Common myeloid progenitor, CD34-positive (primary cell): Measurements from ENCODE around the gene GNA12.

ENCODE experiments used
- CTCF ChIA-PET: fragments of 350-600 bp; sonication (Branson Sonifier 250); formaldehyde crosslinking; loops from one replicate; lab custom pipeline; 2021; ENCODE audit warnings: antibody characterized with exemption; lab: Charles Lee
- POLR2A ChIA-PET: fragments of 350-600 bp; sonication (Branson Sonifier 250); formaldehyde crosslinking; loops from one replicate; lab custom pipeline; 2021; ENCODE audit warnings: antibody characterized with exemption; lab: Charles Lee
- DNase-seq, 3 donors: peaks; one replicate each; pipeline versions ENCODE4 v3.0.0 to v3.0.0-alpha.2; 2013
- H3K27ac ChIP-seq, 2 experiments: 1 replicate in 1 of 2; 2 replicates in 1 of 2; pipeline ENCODE4 v1.7.0; 2013; ENCODE audit warnings: inconsistent platforms in 2 of 2, low read length in 2 of 2, mild to moderate bottlenecking in 2 of 2, low read depth in 1 of 2, moderate library complexity in 1 of 2; ENCODE audit not compliant: severe bottlenecking in 2 of 2, insufficient read depth in 1 of 2, poor library complexity in 1 of 2
- H3K27me3 ChIP-seq, 5 experiments: replicated peaks in 2 of 5; 1 replicate in 3 of 5; 2 replicates in 2 of 5; pipeline versions ENCODE4 v1.6.1 to v1.7.0; 2013; ENCODE audit warnings: low read length in 4 of 5, mild to moderate bottlenecking in 2 of 5, moderate library complexity in 2 of 5, inconsistent platforms in 1 of 5; ENCODE audit not compliant: insufficient read depth in 5 of 5, control insufficient read depth in 4 of 5
- H3K36me3 ChIP-seq, 4 experiments: 1 replicate in 2 of 4; 2 replicates in 2 of 4; pipeline versions ENCODE4 v1.6.1 to v1.7.0; 2013; ENCODE audit warnings: low read length in 3 of 4, control low read depth in 1 of 4, mild to moderate bottlenecking in 1 of 4; ENCODE audit not compliant: control insufficient read depth in 4 of 4, insufficient read depth in 4 of 4
- H3K4me1 ChIP-seq, 4 experiments: 1 replicate in 3 of 4; 2 replicates in 1 of 4; pipeline versions ENCODE4 v1.6.1 to v1.7.1; 2013; ENCODE audit warnings: low read length in 3 of 4, mild to moderate bottlenecking in 3 of 4, control low read depth in 1 of 4, inconsistent platforms in 1 of 4, moderate library complexity in 1 of 4; ENCODE audit not compliant: control insufficient read depth in 4 of 4, insufficient read depth in 4 of 4; ENCODE audit errors: control extremely low read depth in 1 of 4
- H3K4me3 ChIP-seq, 7 experiments: 1 replicate in 4 of 7; 2 replicates in 3 of 7; pipeline versions ENCODE4 v1.5.1 to v1.7.0; 2013; ENCODE audit warnings: mild to moderate bottlenecking in 7 of 7, low read length in 6 of 7, moderate library complexity in 6 of 7, inconsistent platforms in 2 of 7, low read depth in 2 of 7, control low read depth in 1 of 7; ENCODE audit not compliant: insufficient read depth in 4 of 7, control insufficient read depth in 1 of 7; ENCODE audit errors: extremely low read depth in 1 of 7
- H3K9me3 ChIP-seq, 5 experiments: 1 replicate in 4 of 5; 2 replicates in 1 of 5; pipeline versions ENCODE4 v1.6.1 to v1.7.1; 2013; ENCODE audit warnings: low read length in 4 of 5, mild to moderate bottlenecking in 2 of 5, inconsistent platforms in 1 of 5, low read depth in 1 of 5, moderate library complexity in 1 of 5; ENCODE audit not compliant: control insufficient read depth in 4 of 5, insufficient read depth in 2 of 5; ENCODE audit errors: control extremely low read depth in 1 of 5
- WGBS: methylation state at CpG from one replicate; pipeline ENCODE4 v1.1.5; 2013; ENCODE audit not compliant: insufficient coverage; 5-methylcytosine and 5-hydroxymethylcytosine counted together

The GNA12 gene

GRCh38 chr7:2876031-2876731 is 32.1 kb upstream of the GNA12 start:
- Histone ChIP-seq H3K36me3 (no peaks in the 10 kb centered on the region), H3K27ac (no peak overlapping the region), H3K27me3 (no peaks in the 10 kb centered on the region), H3K4me3 (no peak overlapping the region), H3K9me3 (no peaks in the 10 kb centered on the region), H3K4me1 (peaks cover 0 to 61% (median 41%) of the 10 kb centered on the region in 4 experiments)
- CTCF ChIA-PET = interaction anchor here (1.2 to 3.2 kb wide), 5 partner anchors 8 to 523 kb away, joined by 3 to 9 read pairs (median 3); no protein-coding TSS in a partner anchor
- DNase-seq = no peak
- WGBS = 96% methylated on average over 24 of the region's 24 CpGs
- POLR2A ChIA-PET = no interaction called here

GRCh38 chr7:2873686-2874551 is 29.8 kb upstream of the GNA12 start:
- peak; percentile 62 to 79 (median 79) for DNase-seq
- Histone ChIP-seq H3K4me1 (peaks cover 0 to 54% (median 49%) of the 10 kb centered on the region in 4 experiments), H3K27me3 (no peaks in the 10 kb centered on the region), H3K4me3 (no peak overlapping the region), H3K27ac (peak overlapping the region; percentile 88 to 89), H3K36me3 (no peaks in the 10 kb centered on the region), H3K9me3 (no peaks in the 10 kb centered on the region)
- ChIA-PET CTCF (interaction anchor here (3.2 kb wide), 1 partner anchor 8 kb away, joined by 9 read pairs; no protein-coding TSS in a partner anchor), POLR2A (no interaction called here)
- WGBS = 14% methylated on average over 2 of the region's 7 CpGs

GRCh38 chr7:2873146-2873545 is 29.0 kb upstream of the GNA12 start:
- H3K4me1 ChIP-seq = peaks cover 0 to 47% (median 42%) of the 10 kb centered on the region in 4 experiments
- POLR2A ChIA-PET = no interaction called here
- peak in 1 of 3 donors; percentile 26 for DNase-seq
- 92% methylated on average over 9 of the region's 10 CpGs for WGBS
- H3K27me3 ChIP-seq = no peaks in the 10 kb centered on the region
- H3K27ac ChIP-seq = no peak overlapping the region
- no peaks in the 10 kb centered on the region for H3K9me3 ChIP-seq
- CTCF ChIA-PET = no interaction called here
- H3K36me3 ChIP-seq = no peaks in the 10 kb centered on the region
- no peak overlapping the region for H3K4me3 ChIP-seq

- Histone ChIP-seq H3K27ac (no peak overlapping the region), H3K9me3 (no peaks in the 10 kb centered on the region), H3K4me3 (no peak overlapping the region), H3K36me3 (no peaks in the 10 kb centered on the region), H3K4me1 (peaks cover 0 to 47% (median 41%) of the 10 kb centered on the region in 4 experiments), H3K27me3 (no peaks in the 10 kb centered on the region)
- WGBS = 92% methylated on average over 9 of the region's 10 CpGs
- DNase-seq = no peak
- CTCF ChIA-PET = no interaction called here
- POLR2A ChIA-PET = no interaction called here
Measured at GRCh38 chr7:2872296-2872874, 28.3 kb upstream of the GNA12 start.

GRCh38 chr7:2870471-2870931 is 26.4 kb upstream of the GNA12 start:
- Histone ChIP-seq H3K4me1 (peaks cover 0 to 47% (median 41%) of the 10 kb centered on the region in 4 experiments), H3K9me3 (no peaks in the 10 kb centered on the region), H3K27me3 (no peaks in the 10 kb centered on the region), H3K4me3 (peak overlapping the region in 6 of 7 experiments; percentile 9 to 70 (median 50)), H3K36me3 (peaks cover 0 to 2% (median 0%) of the 10 kb centered on the region in 4 experiments), H3K27ac (peak overlapping the region in 1 of 2 experiments; percentile 36)
- peak; percentile 79 to 90 (median 87) for DNase-seq
- WGBS = 0% methylated on average over 10 of the region's 10 CpGs
- CTCF ChIA-PET = interaction anchor here (0.6 to 1.1 kb wide), 2 partner anchors 220 to 280 kb away, joined by 3 read pairs; no protein-coding TSS in a partner anchor
- POLR2A ChIA-PET = interaction anchor here (1.2 kb wide), 1 partner anchor 24 kb away, joined by 3 read pairs; no protein-coding TSS in a partner anchor

GRCh38 chr7:2869981-2870380 is 25.9 kb upstream of the GNA12 start:
- DNase-seq = peak in 1 of 3 donors; percentile 39
- H3K4me1 ChIP-seq = peaks cover 0 to 47% (median 43%) of the 10 kb centered on the region in 4 experiments
- H3K27me3 ChIP-seq = no peaks in the 10 kb centered on the region
- POLR2A ChIA-PET = interaction anchor here (1.2 kb wide), 1 partner anchor 24 kb away, joined by 3 read pairs; no protein-coding TSS in a partner anchor
- WGBS = 70% methylated on average over 8 of the region's 15 CpGs
- CTCF ChIA-PET = interaction anchor here (1.1 kb wide), 1 partner anchor 221 kb away, joined by 3 read pairs; no protein-coding TSS in a partner anchor
- H3K4me3 ChIP-seq = peak overlapping the region in 5 of 7 experiments; percentile 32 to 70 (median 53)
- no peaks in the 10 kb centered on the region for H3K9me3 ChIP-seq
- H3K36me3 ChIP-seq = peaks cover 0 to 2% (median 0%) of the 10 kb centered on the region in 4 experiments
- peak overlapping the region in 1 of 2 experiments; percentile 36 for H3K27ac ChIP-seq
